ENCODE results near the gene QRFP. TPM values are rescaled to one million over a fixed set of nuclear protein-coding genes. Genes with fewer than 3 reads are reported as not detected.

QRFP gene
- total and polyA plus RNA-seq, 4 donors: 0.05 TPM; not detected in 3

DNA sequence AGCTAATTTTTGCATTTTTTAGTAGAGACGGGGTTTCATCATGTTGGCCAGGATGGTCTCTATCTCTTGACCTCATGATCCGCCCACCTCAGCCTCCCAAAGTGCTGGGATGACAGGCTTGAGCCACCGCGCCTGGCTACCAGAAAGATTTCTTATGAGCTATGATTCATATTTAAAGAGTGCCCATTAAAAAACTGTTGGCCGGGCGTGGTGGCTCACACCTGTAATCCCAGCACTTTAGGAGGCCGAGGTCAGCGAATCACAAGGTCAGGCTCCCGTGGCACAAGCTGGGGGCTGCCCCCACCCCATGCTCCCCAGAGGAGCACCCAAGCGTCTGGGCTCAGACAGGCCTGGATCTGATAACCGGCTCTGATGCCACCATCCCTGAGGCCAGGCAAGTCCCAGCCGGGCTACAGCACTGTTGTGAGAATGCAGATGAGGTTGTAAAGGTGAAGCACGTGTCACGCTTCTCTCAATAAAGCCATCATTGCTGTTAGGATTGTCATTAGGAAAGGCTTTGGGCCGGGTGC is 13.9 kb downstream of the QRFP start:
- TF ChIP-seq GABPA (IDR thresholded peaks at IDR 0.05 in 1 of 2, conservative IDR thresholded peaks at IDR 0.05 in 1 of 2): no peak
- TF ChIP-seq RAD21 (IDR thresholded peaks at IDR 0.05): no peak
- no peak for TF ChIP-seq NR2F2 (IDR thresholded peaks at IDR 0.05)
- no peak for TF ChIP-seq RXRA (IDR thresholded peaks at IDR 0.05)
- no peak for TF ChIP-seq YY1 (IDR thresholded peaks at IDR 0.05)
- no peak for TF ChIP-seq SP1 (IDR thresholded peaks at IDR 0.05)
- WGBS: 89% methylated on average over 15 of the region's 15 CpGs
- no peak overlapping the region for H3K27ac ChIP-seq (ENCODE audit: low read depth in 1 of 2, low read length in 2 of 2)
- H3K4me3 ChIP-seq (ENCODE audit: low read depth in 1 of 3, low read length in 3 of 3): no peak overlapping the region
- H3K27me3 ChIP-seq (ENCODE audit: control insufficient read depth in 4 of 4, insufficient read depth in 4 of 4, low read length in 3 of 4): no peaks in the 10 kb centered on the region
- peaks cover 20 to 81% (median 43%) of the 10 kb centered on the region in 4 donors for H3K36me3 ChIP-seq (ENCODE audit: control insufficient read depth in 4 of 4, insufficient read depth in 3 of 4, low read depth in 1 of 4, low read length in 3 of 4)
- no peak for DNase-seq (ENCODE audit: low spot score)
- H3K4me1 ChIP-seq (ENCODE audit: control insufficient read depth in 4 of 4, insufficient read depth in 4 of 4, low read length in 3 of 4): no peaks in the 10 kb centered on the region
- H3K9me3 ChIP-seq (ENCODE audit: control insufficient read depth in 4 of 4, low read length in 3 of 4): no peaks in the 10 kb centered on the region
- H3K9ac ChIP-seq (ENCODE audit: low read depth in 1 of 2, low read length in 2 of 2): no peak overlapping the region

DNA sequence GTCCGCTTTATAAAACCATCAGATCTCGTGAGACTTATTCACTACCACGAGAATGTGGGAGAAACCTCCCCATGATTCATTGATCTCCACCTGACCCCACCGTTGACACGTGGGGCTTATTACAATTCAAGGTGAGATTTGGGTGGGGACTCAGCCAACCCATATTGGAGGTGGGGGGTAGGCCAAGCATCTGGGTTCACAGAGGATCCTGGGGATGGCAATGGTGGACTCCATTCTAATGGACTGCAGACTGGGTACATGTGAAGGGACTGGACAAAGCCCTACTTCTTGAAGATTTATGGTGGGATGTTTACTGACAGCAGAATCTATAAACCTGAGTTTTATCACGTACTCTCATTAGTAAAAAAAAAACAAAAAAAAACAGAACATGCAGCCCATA is 15.1 kb downstream of the QRFP start:
- WGBS: 93% methylated on average over 6 of the region's 6 CpGs
- peaks cover 20 to 74% (median 40%) of the 10 kb centered on the region in 4 donors for H3K36me3 ChIP-seq (ENCODE audit: control insufficient read depth in 4 of 4, insufficient read depth in 3 of 4, low read depth in 1 of 4, low read length in 3 of 4)
- DNase-seq (ENCODE audit: low spot score): no peak
- no peak overlapping the region for H3K4me3 ChIP-seq (ENCODE audit: low read depth in 1 of 3, low read length in 3 of 3)
- no peak for TF ChIP-seq FOXA2 (IDR thresholded peaks at IDR 0.05)
- TF ChIP-seq, protein P1, sequence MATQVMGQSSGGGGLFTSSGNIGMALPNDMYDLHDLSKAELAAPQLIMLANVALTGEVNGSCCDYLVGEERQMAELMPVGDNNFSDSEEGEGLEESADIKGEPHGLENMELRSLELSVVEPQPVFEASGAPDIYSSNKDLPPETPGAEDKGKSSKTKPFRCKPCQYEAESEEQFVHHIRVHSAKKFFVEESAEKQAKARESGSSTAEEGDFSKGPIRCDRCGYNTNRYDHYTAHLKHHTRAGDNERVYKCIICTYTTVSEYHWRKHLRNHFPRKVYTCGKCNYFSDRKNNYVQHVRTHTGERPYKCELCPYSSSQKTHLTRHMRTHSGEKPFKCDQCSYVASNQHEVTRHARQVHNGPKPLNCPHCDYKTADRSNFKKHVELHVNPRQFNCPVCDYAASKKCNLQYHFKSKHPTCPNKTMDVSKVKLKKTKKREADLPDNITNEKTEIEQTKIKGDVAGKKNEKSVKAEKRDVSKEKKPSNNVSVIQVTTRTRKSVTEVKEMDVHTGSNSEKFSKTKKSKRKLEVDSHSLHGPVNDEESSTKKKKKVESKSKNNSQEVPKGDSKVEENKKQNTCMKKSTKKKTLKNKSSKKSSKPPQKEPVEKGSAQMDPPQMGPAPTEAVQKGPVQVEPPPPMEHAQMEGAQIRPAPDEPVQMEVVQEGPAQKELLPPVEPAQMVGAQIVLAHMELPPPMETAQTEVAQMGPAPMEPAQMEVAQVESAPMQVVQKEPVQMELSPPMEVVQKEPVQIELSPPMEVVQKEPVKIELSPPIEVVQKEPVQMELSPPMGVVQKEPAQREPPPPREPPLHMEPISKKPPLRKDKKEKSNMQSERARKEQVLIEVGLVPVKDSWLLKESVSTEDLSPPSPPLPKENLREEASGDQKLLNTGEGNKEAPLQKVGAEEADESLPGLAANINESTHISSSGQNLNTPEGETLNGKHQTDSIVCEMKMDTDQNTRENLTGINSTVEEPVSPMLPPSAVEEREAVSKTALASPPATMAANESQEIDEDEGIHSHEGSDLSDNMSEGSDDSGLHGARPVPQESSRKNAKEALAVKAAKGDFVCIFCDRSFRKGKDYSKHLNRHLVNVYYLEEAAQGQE (IDR thresholded peaks at IDR 0.05): no peak
- TF ChIP-seq HNF4A (conservative IDR thresholded peaks at IDR 0.05): no peak
- TF ChIP-seq, protein P2, sequence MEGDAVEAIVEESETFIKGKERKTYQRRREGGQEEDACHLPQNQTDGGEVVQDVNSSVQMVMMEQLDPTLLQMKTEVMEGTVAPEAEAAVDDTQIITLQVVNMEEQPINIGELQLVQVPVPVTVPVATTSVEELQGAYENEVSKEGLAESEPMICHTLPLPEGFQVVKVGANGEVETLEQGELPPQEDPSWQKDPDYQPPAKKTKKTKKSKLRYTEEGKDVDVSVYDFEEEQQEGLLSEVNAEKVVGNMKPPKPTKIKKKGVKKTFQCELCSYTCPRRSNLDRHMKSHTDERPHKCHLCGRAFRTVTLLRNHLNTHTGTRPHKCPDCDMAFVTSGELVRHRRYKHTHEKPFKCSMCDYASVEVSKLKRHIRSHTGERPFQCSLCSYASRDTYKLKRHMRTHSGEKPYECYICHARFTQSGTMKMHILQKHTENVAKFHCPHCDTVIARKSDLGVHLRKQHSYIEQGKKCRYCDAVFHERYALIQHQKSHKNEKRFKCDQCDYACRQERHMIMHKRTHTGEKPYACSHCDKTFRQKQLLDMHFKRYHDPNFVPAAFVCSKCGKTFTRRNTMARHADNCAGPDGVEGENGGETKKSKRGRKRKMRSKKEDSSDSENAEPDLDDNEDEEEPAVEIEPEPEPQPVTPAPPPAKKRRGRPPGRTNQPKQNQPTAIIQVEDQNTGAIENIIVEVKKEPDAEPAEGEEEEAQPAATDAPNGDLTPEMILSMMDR (IDR thresholded peaks at IDR 0.05; ENCODE audit: low read depth, low read length, missing input control): no peak
- TF ChIP-seq, protein P3, sequence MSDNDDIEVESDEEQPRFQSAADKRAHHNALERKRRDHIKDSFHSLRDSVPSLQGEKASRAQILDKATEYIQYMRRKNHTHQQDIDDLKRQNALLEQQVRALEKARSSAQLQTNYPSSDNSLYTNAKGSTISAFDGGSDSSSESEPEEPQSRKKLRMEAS (IDR thresholded peaks at IDR 0.05): no peak
- TF ChIP-seq YY1 (IDR thresholded peaks at IDR 0.05): no peak
- no peak for TF ChIP-seq JUND (IDR thresholded peaks at IDR 0.05)
- TF ChIP-seq SP1 (IDR thresholded peaks at IDR 0.05): no peak
- TF ChIP-seq FOXA1 (IDR thresholded peaks at IDR 0.05): no peak
- TF ChIP-seq EGR1 (IDR thresholded peaks at IDR 0.05; ENCODE audit: low read depth in 2 of 2): no peak
- TF ChIP-seq TAF1 (conservative IDR thresholded peaks at IDR 0.05): no peak
- TF ChIP-seq, protein P4, sequence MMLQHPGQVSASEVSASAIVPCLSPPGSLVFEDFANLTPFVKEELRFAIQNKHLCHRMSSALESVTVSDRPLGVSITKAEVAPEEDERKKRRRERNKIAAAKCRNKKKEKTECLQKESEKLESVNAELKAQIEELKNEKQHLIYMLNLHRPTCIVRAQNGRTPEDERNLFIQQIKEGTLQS (IDR thresholded peaks at IDR 0.05): no peak
- no peak overlapping the region for H3K27ac ChIP-seq (ENCODE audit: low read depth in 1 of 2, low read length in 2 of 2)
- H3K9me3 ChIP-seq (ENCODE audit: control insufficient read depth in 4 of 4, low read length in 3 of 4): no peaks in the 10 kb centered on the region
- H3K27me3 ChIP-seq (ENCODE audit: control insufficient read depth in 4 of 4, insufficient read depth in 4 of 4, low read length in 3 of 4): no peaks in the 10 kb centered on the region
- H3K4me1 ChIP-seq (ENCODE audit: control insufficient read depth in 4 of 4, insufficient read depth in 4 of 4, low read length in 3 of 4): no peaks in the 10 kb centered on the region
- no peak overlapping the region for H3K9ac ChIP-seq (ENCODE audit: low read depth in 1 of 2, low read length in 2 of 2)

All from liver (tissue), 9 donors.